GM23338 (cell line): ENCODE results near the gene CPT1A. TPM values are rescaled to one million over a fixed set of nuclear protein-coding genes. Genes with fewer than 3 reads are reported as not detected.

Source experiments
- ATAC-seq: fragments of 200-7000 bp; cut with Tn5 transposase; 3 replicates; pipeline ENCODE4 v1.9.1; 2020
- DNase-seq: peaks from one replicate; pipeline ENCODE4 v3.0.0-alpha.2; 2015; ENCODE audit warnings: low spot score
- H2AFZ ChIP-seq: fragments of 200-600 bp; sonication (generic); 2 replicates; pipeline ENCODE4 v1.8.0; 2016; ENCODE audit warnings: antibody characterized with exemption, mild to moderate bottlenecking, moderate library complexity
- H3F3A ChIP-seq: fragments of 200-600 bp; sonication (generic); replicated peaks from 2 replicates; pipeline ENCODE4 v1.8.0; 2017; ENCODE audit warnings: antibody characterized with exemption, mixed run types, low read depth
- H3K27ac ChIP-seq: fragments of 200-600 bp; sonication (generic); 2 replicates; pipeline ENCODE4 v1.6.1; 2016; ENCODE audit warnings: low read depth
- H3K27me3 ChIP-seq: fragments of 200-600 bp; sonication (generic); 2 replicates; pipeline ENCODE4 v1.8.0; 2016; ENCODE audit warnings: mild to moderate bottlenecking, mixed run types, moderate library complexity; ENCODE audit not compliant: insufficient read depth
- H3K36me3 ChIP-seq: fragments of 200-600 bp; sonication (generic); 2 replicates; pipeline ENCODE4 v1.8.0; 2016; ENCODE audit warnings: mild to moderate bottlenecking; ENCODE audit not compliant: insufficient read depth
- H3K4me1 ChIP-seq: fragments of 200-600 bp; sonication (generic); 2 replicates; pipeline ENCODE4 v1.8.0; 2016; ENCODE audit warnings: mild to moderate bottlenecking, moderate library complexity; ENCODE audit not compliant: insufficient read depth
- H3K4me2 ChIP-seq: fragments of 200-600 bp; sonication (generic); 2 replicates; pipeline ENCODE4 v1.7.1; 2017; ENCODE audit warnings: mixed run types
- H3K4me3 ChIP-seq: fragments of 200-600 bp; sonication (generic); 2 replicates; pipeline ENCODE4 v1.6.1; 2016; ENCODE audit warnings: mixed run types
- H3K79me2 ChIP-seq: fragments of 200-600 bp; sonication (generic); replicated peaks from 2 replicates; pipeline ENCODE4 v1.8.0; 2017; ENCODE audit warnings: mild to moderate bottlenecking; ENCODE audit not compliant: insufficient read depth
- H3K9me2 ChIP-seq: fragments of 200-600 bp; sonication (generic); 2 replicates; pipeline ENCODE4 v1.8.0; 2017; ENCODE audit not compliant: insufficient read depth
- H4K20me1 ChIP-seq: fragments of 200-600 bp; sonication (generic); replicated peaks from 2 replicates; pipeline ENCODE4 v1.8.0; 2017; ENCODE audit warnings: mild to moderate bottlenecking; ENCODE audit not compliant: insufficient read depth
- H3K27ac Mint-ChIP-seq: 2 replicates; pipeline ENCODE4 v1.8.0; 2020; ENCODE audit warnings: inconsistent platforms, mild to moderate bottlenecking, moderate library complexity, mixed read lengths
- H3K27me3 Mint-ChIP-seq: 3 replicates; pipeline ENCODE4 v1.8.0; 2022; ENCODE audit warnings: low read depth, mild to moderate bottlenecking, moderate library complexity, mixed read lengths, inconsistent platforms; ENCODE audit not compliant: insufficient read depth, poor library complexity
- H3K36me3 Mint-ChIP-seq: 3 replicates; pipeline ENCODE4 v1.8.0; 2021; ENCODE audit warnings: low read depth, mild to moderate bottlenecking, inconsistent platforms, moderate library complexity, mixed read lengths
- H3K4me1 Mint-ChIP-seq: 3 replicates; pipeline ENCODE4 v1.8.0; 2020; ENCODE audit warnings: mild to moderate bottlenecking, inconsistent platforms, mixed read lengths
- H3K4me3 Mint-ChIP-seq: 3 replicates; pipeline ENCODE4 v1.8.0; 2021; ENCODE audit warnings: moderate library complexity, mild to moderate bottlenecking, inconsistent platforms, mixed read lengths
- H3K9me3 Mint-ChIP-seq: 3 replicates; pipeline ENCODE4 v1.8.0; 2020; ENCODE audit warnings: moderate library complexity, mild to moderate bottlenecking, inconsistent platforms, mixed read lengths
- EZH2 ChIP-seq: fragments of 200-600 bp; sonication (generic); IDR thresholded peaks from one replicate; pipeline ENCODE4 v1.8.0; 2017; ENCODE audit warnings: antibody characterized with exemption, mild to moderate bottlenecking, low read depth; ENCODE audit not compliant: unreplicated experiment
- EZH2phosphoT487 ChIP-seq: fragments of 200-600 bp; sonication (generic); IDR thresholded peaks from one replicate; pipeline ENCODE4 v1.8.1; 2018; ENCODE audit warnings: antibody characterized with exemption; ENCODE audit not compliant: unreplicated experiment
- JUNB ChIP-seq: IDR thresholded peaks from one replicate; pipeline ENCODE4 v1.6.1; 2016; ENCODE audit warnings: antibody characterized with exemption; ENCODE audit not compliant: unreplicated experiment
- NANOG ChIP-seq: IDR thresholded peaks from 2 replicates; pipeline ENCODE4 v1.6.1; 2016; ENCODE audit warnings: antibody characterized with exemption, borderline replicate concordance
- POLR2AphosphoS5 ChIP-seq: IDR thresholded peaks from 2 replicates; pipeline ENCODE4 v1.6.1; 2016; ENCODE audit warnings: antibody characterized with exemption, low read depth
- ZNF114 ChIP-seq: fragments of 250-450 bp; sonication (Bioruptor Pico); IDR thresholded peaks from 2 replicates; pipeline ENCODE4 v1.5.0; 2020; ENCODE audit warnings: mild to moderate bottlenecking, moderate library complexity
- polyA plus RNA-seq: library from polyadenylated mRNA; unstranded; fragments of >200 nt; fragmentation: Nextera tagmentation; extraction: Ambion mirVana; gene quantifications from 2 replicates; pipeline ENCODE4 v1.2.1, GENCODE V29; 2016
- total RNA-seq: library from RNA; depleted of rRNA; stranded (reverse); fragments of >200 nt; shearing (Covaris generic); gene quantifications from 2 replicates; pipeline ENCODE4 v1.2.3, GENCODE V29; 2014
- TF ChIP-seq, protein P1 (sequence below): IDR thresholded peaks from one replicate; pipeline ENCODE4 v1.6.1; 2018; ENCODE audit warnings: antibody characterized with exemption; ENCODE audit not compliant: unreplicated experiment
- TF ChIP-seq, protein P2 (sequence below): IDR thresholded peaks from 2 replicates; pipeline ENCODE4 v1.6.1; 2016; ENCODE audit warnings: antibody characterized with exemption

CPT1A gene
- total and polyA plus RNA-seq, 2 experiments from 2014 or later = 2.6 to 9.5 TPM

DNA sequence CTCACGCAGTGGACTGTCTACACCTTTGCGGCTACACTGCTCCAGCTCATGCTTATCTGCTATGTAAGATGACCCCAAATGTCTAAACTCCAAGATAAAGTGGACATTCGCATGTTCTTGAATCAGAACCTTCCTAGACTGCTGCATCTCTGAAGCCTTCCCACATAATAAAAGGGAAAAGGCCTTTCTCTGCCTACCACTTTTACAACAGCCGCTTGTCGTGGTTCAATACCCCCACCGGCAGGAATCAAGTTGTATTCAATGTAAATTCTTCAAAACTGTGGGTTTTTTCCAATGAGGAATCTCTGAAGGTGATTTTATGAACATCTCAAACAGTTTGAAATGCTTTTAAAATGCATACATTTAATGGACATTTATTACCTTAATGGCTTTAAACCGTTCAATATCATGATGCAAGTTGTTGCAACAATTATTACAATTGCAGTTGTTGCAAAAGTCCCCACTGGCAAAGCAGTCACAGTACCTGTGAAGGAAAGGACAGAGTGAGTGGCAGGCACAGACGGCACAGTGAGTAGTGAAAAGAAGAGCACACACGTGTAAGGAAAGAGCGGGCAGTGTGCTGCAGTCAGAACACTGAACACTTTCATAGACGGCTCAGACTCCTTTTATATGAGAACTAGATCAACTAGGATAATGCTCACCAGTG is 126.1 kb downstream of the CPT1A start (continued):
- TF ChIP-seq, protein P1, sequence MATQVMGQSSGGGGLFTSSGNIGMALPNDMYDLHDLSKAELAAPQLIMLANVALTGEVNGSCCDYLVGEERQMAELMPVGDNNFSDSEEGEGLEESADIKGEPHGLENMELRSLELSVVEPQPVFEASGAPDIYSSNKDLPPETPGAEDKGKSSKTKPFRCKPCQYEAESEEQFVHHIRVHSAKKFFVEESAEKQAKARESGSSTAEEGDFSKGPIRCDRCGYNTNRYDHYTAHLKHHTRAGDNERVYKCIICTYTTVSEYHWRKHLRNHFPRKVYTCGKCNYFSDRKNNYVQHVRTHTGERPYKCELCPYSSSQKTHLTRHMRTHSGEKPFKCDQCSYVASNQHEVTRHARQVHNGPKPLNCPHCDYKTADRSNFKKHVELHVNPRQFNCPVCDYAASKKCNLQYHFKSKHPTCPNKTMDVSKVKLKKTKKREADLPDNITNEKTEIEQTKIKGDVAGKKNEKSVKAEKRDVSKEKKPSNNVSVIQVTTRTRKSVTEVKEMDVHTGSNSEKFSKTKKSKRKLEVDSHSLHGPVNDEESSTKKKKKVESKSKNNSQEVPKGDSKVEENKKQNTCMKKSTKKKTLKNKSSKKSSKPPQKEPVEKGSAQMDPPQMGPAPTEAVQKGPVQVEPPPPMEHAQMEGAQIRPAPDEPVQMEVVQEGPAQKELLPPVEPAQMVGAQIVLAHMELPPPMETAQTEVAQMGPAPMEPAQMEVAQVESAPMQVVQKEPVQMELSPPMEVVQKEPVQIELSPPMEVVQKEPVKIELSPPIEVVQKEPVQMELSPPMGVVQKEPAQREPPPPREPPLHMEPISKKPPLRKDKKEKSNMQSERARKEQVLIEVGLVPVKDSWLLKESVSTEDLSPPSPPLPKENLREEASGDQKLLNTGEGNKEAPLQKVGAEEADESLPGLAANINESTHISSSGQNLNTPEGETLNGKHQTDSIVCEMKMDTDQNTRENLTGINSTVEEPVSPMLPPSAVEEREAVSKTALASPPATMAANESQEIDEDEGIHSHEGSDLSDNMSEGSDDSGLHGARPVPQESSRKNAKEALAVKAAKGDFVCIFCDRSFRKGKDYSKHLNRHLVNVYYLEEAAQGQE = no peak
- TF ChIP-seq EZH2 (no peak), ZNF114 (CRISPR knock-in tag) (no peak), EZH2phosphoT487 (no peak), JUNB (no peak), NANOG (no peak)
- TF ChIP-seq, protein P2, sequence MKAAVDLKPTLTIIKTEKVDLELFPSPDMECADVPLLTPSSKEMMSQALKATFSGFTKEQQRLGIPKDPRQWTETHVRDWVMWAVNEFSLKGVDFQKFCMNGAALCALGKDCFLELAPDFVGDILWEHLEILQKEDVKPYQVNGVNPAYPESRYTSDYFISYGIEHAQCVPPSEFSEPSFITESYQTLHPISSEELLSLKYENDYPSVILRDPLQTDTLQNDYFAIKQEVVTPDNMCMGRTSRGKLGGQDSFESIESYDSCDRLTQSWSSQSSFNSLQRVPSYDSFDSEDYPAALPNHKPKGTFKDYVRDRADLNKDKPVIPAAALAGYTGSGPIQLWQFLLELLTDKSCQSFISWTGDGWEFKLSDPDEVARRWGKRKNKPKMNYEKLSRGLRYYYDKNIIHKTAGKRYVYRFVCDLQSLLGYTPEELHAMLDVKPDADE = no peak

DNA sequence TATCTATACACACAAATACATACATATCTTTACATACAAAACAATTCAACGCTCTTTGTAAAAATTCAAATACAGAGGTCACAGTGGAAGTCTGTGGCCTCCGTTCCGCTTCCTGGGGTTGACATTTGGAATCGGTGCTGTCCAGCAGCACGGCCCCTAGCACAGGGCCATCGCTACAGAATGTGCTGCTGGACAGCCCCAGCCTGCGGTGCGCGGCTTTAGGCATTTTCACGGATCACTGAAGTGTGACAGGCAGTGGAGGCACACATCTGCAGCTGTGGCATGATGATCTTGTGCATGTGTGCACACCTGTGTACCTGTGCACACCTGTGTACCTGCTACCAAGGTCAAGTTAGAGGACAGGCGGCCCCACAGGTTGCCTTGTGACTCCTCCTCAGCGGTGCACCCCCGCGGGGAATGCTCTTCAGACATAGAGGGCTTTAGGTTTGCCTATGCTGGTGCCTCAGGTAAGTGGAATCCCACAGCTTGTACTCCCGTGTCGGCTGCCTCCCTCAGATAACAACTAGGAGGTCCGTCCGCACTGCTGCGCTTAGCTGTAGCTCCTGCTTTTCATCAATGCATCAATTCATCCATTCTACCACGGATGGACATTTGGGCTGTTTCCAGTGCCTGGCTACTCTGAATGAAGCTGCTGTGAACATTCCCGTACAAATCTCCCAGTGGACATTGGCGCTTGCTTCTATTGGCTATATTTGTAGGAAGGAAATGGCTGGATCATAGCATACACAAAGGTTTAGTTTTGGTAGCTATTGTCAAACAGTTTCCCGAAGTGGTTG is 127.5 kb downstream of the CPT1A start:
- Histone ChIP-seq H3K4me2 (no peak overlapping the region), H2AFZ (no peak overlapping the region), H3K4me1 (peaks cover 5% of the 10 kb centered on the region), H4K20me1 (no peaks in the 10 kb centered on the region), H3K4me3 (no peak overlapping the region), H3K36me3 (no peaks in the 10 kb centered on the region; the same call in 1 of the 2 replicates), H3F3A (0 out of 2 replicates have a peak, but pooled peaks cover 4% of the 10 kb centered on the region), H3K9me2 (no peaks in the 10 kb centered on the region), H3K27ac (no peak overlapping the region), H3K27me3 (no peaks in the 10 kb centered on the region), H3K79me2 (no peaks in the 10 kb centered on the region)
- H3K27ac Mint-ChIP-seq = no peak overlapping the region
- peaks cover 19% of the 10 kb centered on the region for H3K4me1 Mint-ChIP-seq
- DNase-seq (no peak), ATAC-seq (no peak; the same call in 2 of the 3 replicates)
- TF ChIP-seq, protein P1 = peak; percentile 53
- no peak for TF ChIP-seq POLR2AphosphoS5
- no peaks in the 10 kb centered on the region; the same call in 2 of the 3 replicates for H3K9me3 Mint-ChIP-seq
- H3K36me3 Mint-ChIP-seq = peaks cover 4% of the 10 kb centered on the region
- peaks cover 3% of the 10 kb centered on the region for H3K27me3 Mint-ChIP-seq
- H3K4me3 Mint-ChIP-seq = no peak overlapping the region
